HEK293 (cell line): ENCODE results near the gene DIRAS1.
A peak's percentile ranks its signal among the peaks of the same experiment; 100 is the strongest.

Experiments
- CTCF ChIA-PET: fragments of 350-600 bp; formaldehyde crosslinking; extraction: SDS; loops from one replicate; lab custom pipeline; 2021; ENCODE audit warnings: antibody characterized with exemption; lab: Yijun Ruan, JAX
- POLR2A ChIA-PET: fragments of 300-600 bp; formaldehyde crosslinking; extraction: SDS; loops from one replicate; lab custom pipeline; 2020; ENCODE audit warnings: antibody characterized with exemption, inconsistent platforms; lab: Yijun Ruan, JAX
- H3K27ac ChIP-seq: fragments of 200-500 bp; sonication (Bioruptor generic); 2 replicates; pipeline ENCODE4 v1.5.1; 2014; ENCODE audit warnings: low read depth, low read length, control low read depth, inconsistent platforms; ENCODE audit errors: extremely low read depth
- H3K36me3 ChIP-seq, 2 experiments: fragments of 200-500 bp in 1 of 2; sonication (Bioruptor generic) in 1 of 2; 1 replicate in 1 of 2; 2 replicates in 1 of 2; pipeline ENCODE4 v1.5.1; 2014 to 2017; ENCODE audit warnings: inconsistent platforms in 2 of 2, low read length in 2 of 2; ENCODE audit not compliant: control insufficient read depth in 2 of 2, insufficient read depth in 1 of 2
- H3K4me1 ChIP-seq: fragments of 200-500 bp; sonication (Bioruptor generic); 2 replicates; pipeline ENCODE4 v1.5.1; 2014; ENCODE audit warnings: mild to moderate bottlenecking, low read length, inconsistent platforms; ENCODE audit not compliant: control insufficient read depth, insufficient read depth
- H3K4me3 ChIP-seq: 2 replicates; pipeline ENCODE4 v1.5.1; 2011; ENCODE audit warnings: low read depth, mild to moderate bottlenecking, control low read depth, low read length, moderate library complexity
- H3K9me3 ChIP-seq: fragments of 200-500 bp; sonication (Bioruptor generic); 2 replicates; pipeline ENCODE4 v1.5.1; 2014; ENCODE audit warnings: low read depth, low read length, inconsistent platforms; ENCODE audit not compliant: control insufficient read depth, insufficient read depth
- RBAK ChIP-seq: fragments of 450-650 bp; formaldehyde crosslinking; IDR thresholded peaks from 2 replicates; pipeline ENCODE4 v1.5.1; 2016; ENCODE audit warnings: missing biosample characterization, missing genetic modification characterization
- SETDB1 ChIP-seq: IDR thresholded peaks from one replicate; pipeline ENCODE4 v1.6.1; 2017; ENCODE audit warnings: mild to moderate bottlenecking, low read length, moderate library complexity, mixed read lengths; ENCODE audit not compliant: insufficient read length
- ZFP69B ChIP-seq: fragments of 450-650 bp; formaldehyde crosslinking; IDR thresholded peaks from 2 replicates; pipeline ENCODE4 v1.5.1; 2016; ENCODE audit warnings: missing biosample characterization, missing genetic modification characterization
- ZNF10 ChIP-seq: fragments of 450-650 bp; formaldehyde crosslinking; IDR thresholded peaks from 2 replicates; pipeline ENCODE4 v1.5.1; 2017; ENCODE audit warnings: missing biosample characterization, missing genetic modification characterization
- ZNF114 ChIP-seq: fragments of 450-650 bp; formaldehyde crosslinking; IDR thresholded peaks from 2 replicates; pipeline ENCODE4 v1.5.0; 2017; ENCODE audit warnings: missing biosample characterization, missing genetic modification characterization
- ZNF133 ChIP-seq: fragments of 450-650 bp; formaldehyde crosslinking; IDR thresholded peaks from 2 replicates; pipeline ENCODE4 v1.5.1; 2016; ENCODE audit warnings: missing biosample characterization, missing genetic modification characterization
- ZNF530 ChIP-seq: fragments of 450-650 bp; formaldehyde crosslinking; IDR thresholded peaks from 2 replicates; pipeline ENCODE4 v1.5.1; 2016; ENCODE audit warnings: low read depth, missing biosample characterization, missing genetic modification characterization
- ZNF585B ChIP-seq: fragments of 450-650 bp; formaldehyde crosslinking; IDR thresholded peaks from 2 replicates; pipeline ENCODE4 v1.5.1; 2016; ENCODE audit warnings: missing biosample characterization, missing genetic modification characterization
- ZNF639 ChIP-seq: fragments of 450-650 bp; formaldehyde crosslinking; IDR thresholded peaks from 2 replicates; pipeline ENCODE4 v1.5.1; 2016; ENCODE audit warnings: missing biosample characterization, missing genetic modification characterization
- ZNF660 ChIP-seq: fragments of 450-650 bp; IDR thresholded peaks from 2 replicates; pipeline ENCODE4 v1.5.1; 2018; ENCODE audit warnings: missing biosample characterization, mild to moderate bottlenecking, missing genetic modification characterization
- ZNF704 ChIP-seq: fragments of 450-650 bp; formaldehyde crosslinking; IDR thresholded peaks from 2 replicates; pipeline ENCODE4 v1.5.1; 2016; ENCODE audit warnings: missing biosample characterization, missing genetic modification characterization
- ZNF768 ChIP-seq: fragments of 450-650 bp; formaldehyde crosslinking; IDR thresholded peaks from 2 replicates; pipeline ENCODE4 v1.5.1; 2018; ENCODE audit warnings: missing biosample characterization, mild to moderate bottlenecking, missing genetic modification characterization
- ZNF776 ChIP-seq: fragments of 450-650 bp; formaldehyde crosslinking; IDR thresholded peaks from 2 replicates; pipeline ENCODE4 v1.5.0; 2017; ENCODE audit warnings: missing biosample characterization, missing genetic modification characterization, borderline replicate concordance
- ZNF777 ChIP-seq: fragments of 450-650 bp; formaldehyde crosslinking; IDR thresholded peaks from 2 replicates; pipeline ENCODE4 v1.5.1; 2017; ENCODE audit warnings: missing biosample characterization, missing genetic modification characterization, borderline replicate concordance
- TF ChIP-seq, protein P1 (sequence below): fragments of 450-650 bp; formaldehyde crosslinking; IDR thresholded peaks from 2 replicates; pipeline ENCODE4 v1.5.1; 2017; ENCODE audit warnings: missing biosample characterization, mild to moderate bottlenecking, missing genetic modification characterization, moderate library complexity
- TF ChIP-seq, protein P2 (sequence below): fragments of 450-650 bp; formaldehyde crosslinking; IDR thresholded peaks from 2 replicates; pipeline ENCODE4 v1.5.1; 2016; ENCODE audit warnings: missing biosample characterization, missing genetic modification characterization
- TF ChIP-seq, protein P3 (sequence below): fragments of 450-650 bp; formaldehyde crosslinking; IDR thresholded peaks from 2 replicates; pipeline ENCODE4 v1.5.1; 2016; ENCODE audit warnings: missing biosample characterization, missing genetic modification characterization

The DIRAS1 gene

GRCh38 chr19:2716275-2716650, 4.9 kb downstream of the DIRAS1 start:
- ChIA-PET CTCF (no interaction called here), POLR2A (no interaction called here)
- Histone ChIP-seq H3K9me3 (no peaks in the 10 kb centered on the region), H3K4me3 (no peak overlapping the region), H3K4me1 (no peaks in the 10 kb centered on the region), H3K36me3 (peaks cover 0 to 27% of the 10 kb centered on the region in 2 experiments; a peak in 1 of 3 replicates), H3K27ac (no peak overlapping the region)
- TF ChIP-seq ZNF10 (tag by site-specific recombination) = no peak
- TF ChIP-seq ZNF639 (tag by site-specific recombination) = no peak
- TF ChIP-seq, protein P1, sequence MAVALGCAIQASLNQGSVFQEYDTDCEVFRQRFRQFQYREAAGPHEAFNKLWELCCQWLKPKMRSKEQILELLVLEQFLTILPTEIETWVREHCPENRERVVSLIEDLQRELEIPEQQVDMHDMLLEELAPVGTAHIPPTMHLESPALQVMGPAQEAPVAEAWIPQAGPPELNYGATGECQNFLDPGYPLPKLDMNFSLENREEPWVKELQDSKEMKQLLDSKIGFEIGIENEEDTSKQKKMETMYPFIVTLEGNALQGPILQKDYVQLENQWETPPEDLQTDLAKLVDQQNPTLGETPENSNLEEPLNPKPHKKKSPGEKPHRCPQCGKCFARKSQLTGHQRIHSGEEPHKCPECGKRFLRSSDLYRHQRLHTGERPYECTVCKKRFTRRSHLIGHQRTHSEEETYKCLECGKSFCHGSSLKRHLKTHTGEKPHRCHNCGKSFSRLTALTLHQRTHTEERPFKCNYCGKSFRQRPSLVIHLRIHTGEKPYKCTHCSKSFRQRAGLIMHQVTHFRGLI = no peak
- TF ChIP-seq, protein P2, sequence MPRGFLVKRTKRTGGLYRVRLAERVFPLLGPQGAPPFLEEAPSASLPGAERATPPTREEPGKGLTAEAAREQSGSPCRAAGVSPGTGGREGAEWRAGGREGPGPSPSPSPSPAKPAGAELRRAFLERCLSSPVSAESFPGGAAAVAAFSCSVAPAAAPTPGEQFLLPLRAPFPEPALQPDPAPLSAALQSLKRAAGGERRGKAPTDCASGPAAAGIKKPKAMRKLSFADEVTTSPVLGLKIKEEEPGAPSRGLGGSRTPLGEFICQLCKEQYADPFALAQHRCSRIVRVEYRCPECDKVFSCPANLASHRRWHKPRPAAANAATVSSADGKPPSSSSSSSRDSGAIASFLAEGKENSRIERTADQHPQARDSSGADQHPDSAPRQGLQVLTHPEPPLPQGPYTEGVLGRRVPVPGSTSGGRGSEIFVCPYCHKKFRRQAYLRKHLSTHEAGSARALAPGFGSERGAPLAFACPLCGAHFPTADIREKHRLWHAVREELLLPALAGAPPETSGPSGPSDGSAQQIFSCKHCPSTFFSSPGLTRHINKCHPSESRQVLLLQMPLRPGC (tag by site-specific recombination) = no peak
- TF ChIP-seq ZNF777 (tag by site-specific recombination) = no peak
- TF ChIP-seq ZNF585B = no peak
- TF ChIP-seq ZNF530 (tag by site-specific recombination) = no peak
- TF ChIP-seq ZNF660 (tag by site-specific recombination) = no peak
- TF ChIP-seq ZNF114 (tag by site-specific recombination) = no peak
- TF ChIP-seq, protein P3, sequence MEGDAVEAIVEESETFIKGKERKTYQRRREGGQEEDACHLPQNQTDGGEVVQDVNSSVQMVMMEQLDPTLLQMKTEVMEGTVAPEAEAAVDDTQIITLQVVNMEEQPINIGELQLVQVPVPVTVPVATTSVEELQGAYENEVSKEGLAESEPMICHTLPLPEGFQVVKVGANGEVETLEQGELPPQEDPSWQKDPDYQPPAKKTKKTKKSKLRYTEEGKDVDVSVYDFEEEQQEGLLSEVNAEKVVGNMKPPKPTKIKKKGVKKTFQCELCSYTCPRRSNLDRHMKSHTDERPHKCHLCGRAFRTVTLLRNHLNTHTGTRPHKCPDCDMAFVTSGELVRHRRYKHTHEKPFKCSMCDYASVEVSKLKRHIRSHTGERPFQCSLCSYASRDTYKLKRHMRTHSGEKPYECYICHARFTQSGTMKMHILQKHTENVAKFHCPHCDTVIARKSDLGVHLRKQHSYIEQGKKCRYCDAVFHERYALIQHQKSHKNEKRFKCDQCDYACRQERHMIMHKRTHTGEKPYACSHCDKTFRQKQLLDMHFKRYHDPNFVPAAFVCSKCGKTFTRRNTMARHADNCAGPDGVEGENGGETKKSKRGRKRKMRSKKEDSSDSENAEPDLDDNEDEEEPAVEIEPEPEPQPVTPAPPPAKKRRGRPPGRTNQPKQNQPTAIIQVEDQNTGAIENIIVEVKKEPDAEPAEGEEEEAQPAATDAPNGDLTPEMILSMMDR (tag by site-specific recombination) = no peak
- no peak for TF ChIP-seq ZNF776 (tag by site-specific recombination)
- TF ChIP-seq ZNF704 (tag by site-specific recombination) = no peak
- TF ChIP-seq ZFP69B (tag by site-specific recombination) = no peak

DNA sequence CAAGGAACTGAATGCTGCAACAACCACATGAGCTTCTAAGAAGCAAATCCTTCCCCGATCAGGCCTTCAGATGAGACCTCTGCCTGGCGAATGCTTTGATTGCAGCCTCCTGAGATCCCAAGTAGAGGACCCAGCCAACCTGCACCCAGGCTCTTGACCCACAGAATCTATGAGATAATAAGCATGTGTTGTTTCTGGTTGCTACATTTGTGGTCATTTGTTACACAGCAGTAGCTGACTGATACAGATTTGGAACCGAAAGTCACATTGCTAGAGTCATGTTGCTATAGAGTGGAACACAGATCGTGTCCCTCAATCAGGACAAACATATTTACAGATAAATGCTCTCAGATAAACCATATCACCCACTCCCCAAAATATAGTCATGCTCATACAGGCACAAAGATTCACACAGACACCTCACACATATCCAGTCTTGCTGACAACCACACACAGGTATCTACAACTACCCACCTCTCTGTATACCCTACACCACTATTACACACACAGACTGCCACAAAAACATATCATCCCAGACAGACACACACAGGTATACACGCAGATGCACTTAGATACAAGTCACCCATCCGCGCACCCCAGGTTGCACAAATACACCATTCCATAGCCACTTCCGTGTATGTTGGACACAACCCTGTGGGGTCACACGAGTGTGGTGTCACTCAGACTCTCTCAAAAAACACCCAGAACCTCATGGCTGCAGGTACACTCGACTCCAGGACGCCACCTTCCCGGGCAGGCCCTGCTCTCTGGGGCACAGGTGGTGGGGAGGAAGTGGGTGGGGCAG, 5.5 kb downstream of the DIRAS1 start:
- no peaks in the 10 kb centered on the region for H3K9me3 ChIP-seq
- no peaks in the 10 kb centered on the region for H3K4me1 ChIP-seq
- no peak overlapping the region for H3K27ac ChIP-seq
- TF ChIP-seq ZNF768 (tag by site-specific recombination) (no peak), RBAK (tag by site-specific recombination) (peak; percentile 99), ZNF585B (no peak), SETDB1 (peak; percentile 80), ZNF133 (peak; percentile 93)
- POLR2A ChIA-PET = no interaction called here
- peaks cover 0 to 27% of the 10 kb centered on the region in 2 experiments; a peak in 1 of 3 replicates for H3K36me3 ChIP-seq
- H3K4me3 ChIP-seq = no peak overlapping the region
- CTCF ChIA-PET = no interaction called here
